Natural killer cell (primary cell): ENCODE results near the gene RPN2. TPM values are rescaled to one million over a fixed set of nuclear protein-coding genes. Genes with fewer than 3 reads are reported as not detected.

Experiments
- ATAC-seq, 3 donors: fragments of 150-1000 bp in 2 of 3; fragments of 200-7000 bp in 1 of 3; cut with Tn5 transposase; 1 replicate in 1 of 3; 2 replicates in 2 of 3; pipeline ENCODE4 v1.10.0; 2021; ENCODE audit warnings: mild to moderate bottlenecking in 2 of 3, moderate library complexity in 2 of 3
- DNase-seq, 2 donors: peaks; one replicate each; pipeline versions ENCODE4 v3.0.0 to v3.0.0-alpha.2; 2013 to 2021; ENCODE audit warnings: mixed read lengths in 1 of 2
- H3K27ac ChIP-seq: one replicate; pipeline ENCODE4 v1.5.1; 2013; ENCODE audit warnings: mild to moderate bottlenecking, low read length
- H3K27me3 ChIP-seq: one replicate; pipeline ENCODE4 v1.6.1; 2013; ENCODE audit warnings: low read length; ENCODE audit not compliant: control insufficient read depth, insufficient read depth
- H3K36me3 ChIP-seq: one replicate; pipeline ENCODE4 v1.6.1; 2013; ENCODE audit warnings: low read length; ENCODE audit not compliant: control insufficient read depth, insufficient read depth
- H3K4me1 ChIP-seq: one replicate; pipeline ENCODE4 v1.6.1; 2013; ENCODE audit warnings: low read length; ENCODE audit not compliant: control insufficient read depth, insufficient read depth
- H3K4me3 ChIP-seq: one replicate; pipeline ENCODE4 v1.5.1; 2013; ENCODE audit warnings: low read length
- H3K9me3 ChIP-seq: one replicate; pipeline ENCODE4 v1.6.1; 2013; ENCODE audit warnings: low read length; ENCODE audit not compliant: control insufficient read depth, insufficient read depth
- H3K27ac Mint-ChIP-seq, 2 donors: one replicate each; pipeline ENCODE4 v1.8.0; 2022; ENCODE audit warnings: mild to moderate bottlenecking in 2 of 2, mixed read lengths in 2 of 2, moderate library complexity in 1 of 2
- H3K27me3 Mint-ChIP-seq, 2 donors: one replicate each; pipeline ENCODE4 v1.8.0; 2022; ENCODE audit warnings: low read depth in 2 of 2, mixed read lengths in 2 of 2
- H3K36me3 Mint-ChIP-seq: one replicate; pipeline ENCODE4 v1.8.0; 2022; ENCODE audit warnings: mixed read lengths
- H3K4me1 Mint-ChIP-seq, 2 donors: one replicate each; pipeline ENCODE4 v1.8.0; 2022; ENCODE audit warnings: mixed read lengths in 2 of 2
- H3K4me3 Mint-ChIP-seq: one replicate; pipeline ENCODE4 v1.8.0; 2022; ENCODE audit warnings: mild to moderate bottlenecking, moderate library complexity, mixed read lengths
- H3K9me3 Mint-ChIP-seq, 2 donors: one replicate each; pipeline ENCODE4 v1.8.0; 2022; ENCODE audit warnings: mixed read lengths in 2 of 2
- CTCF ChIP-seq: fragments of 200-600 bp; IDR thresholded peaks from one replicate; pipeline ENCODE4 v1.8.0; 2022; ENCODE audit warnings: antibody characterized with exemption
- WGBS: methylation state at CpG from one replicate; pipeline ENCODE4 v1.1.7; 2013; ENCODE audit warnings: missing lambda C conversion rate; ENCODE audit not compliant: insufficient coverage; 5-methylcytosine and 5-hydroxymethylcytosine counted together
- intact Hi-C: fragments of 100-400 bp; cut with micrococcal nuclease; formaldehyde crosslinking; loops from one replicate; pipeline ENCODE4 v1.14.2; 2022
- total RNA-seq, 4 donors: library from RNA; stranded (reverse); fragments of 120-200 nt in 1 of 4; gene quantifications; one replicate each; pipeline versions ENCODE4 v1.2.3 to v1.2.4, GENCODE V29; 2013 to 2022

RPN2 gene
- total RNA-seq, 3 donors from 2014 or later (not counting 1 experiment from before 2014, with no cell fraction given): 124 to 136 (median 125) TPM

DNA sequence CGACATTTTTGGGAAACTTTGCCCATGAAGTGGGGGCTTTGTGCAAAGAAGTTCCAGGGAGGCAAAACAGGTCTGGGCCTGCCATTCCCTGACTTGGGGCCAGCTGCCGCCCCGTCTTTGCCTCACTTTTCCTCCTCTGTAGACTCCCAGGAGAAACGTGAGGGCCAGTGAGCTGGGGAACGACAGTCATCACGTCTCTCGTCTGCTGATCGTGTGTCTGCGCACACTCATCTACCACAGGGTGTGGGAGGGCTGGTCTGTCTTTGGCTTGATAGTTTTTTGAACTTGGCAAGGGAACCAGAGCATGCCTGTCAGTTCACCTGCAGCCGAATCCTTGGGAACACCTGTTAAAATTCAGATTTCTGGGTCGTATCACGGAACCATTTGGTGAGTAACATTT is 74.0 kb downstream of the RPN2 start:
- no peak overlapping the region for H3K4me3 ChIP-seq
- H3K9me3 Mint-ChIP-seq: no peaks in the 10 kb centered on the region
- H3K36me3 ChIP-seq: no peaks in the 10 kb centered on the region
- no peak overlapping the region for H3K27ac Mint-ChIP-seq
- no peak for DNase-seq
- ATAC-seq: no peak
- no peak overlapping the region for H3K4me3 Mint-ChIP-seq
- no peaks in the 10 kb centered on the region for H3K4me1 Mint-ChIP-seq
- no peaks in the 10 kb centered on the region for H3K27me3 Mint-ChIP-seq
- WGBS: 94% methylated on average over 12 of the region's 12 CpGs
- no peaks in the 10 kb centered on the region for H3K36me3 Mint-ChIP-seq
- H3K27ac ChIP-seq: no peak overlapping the region
- H3K9me3 ChIP-seq: no peaks in the 10 kb centered on the region
- no peaks in the 10 kb centered on the region for H3K27me3 ChIP-seq
- no peak for TF ChIP-seq CTCF
- no peaks in the 10 kb centered on the region for H3K4me1 ChIP-seq
- intact Hi-C loops: no loop called here

- intact Hi-C loops: no loop called here
- no peak for ATAC-seq
- H3K27me3 ChIP-seq: no peaks in the 10 kb centered on the region
These were observed 75.2 kb downstream of the RPN2 start for GRCh38 chr20:37254114-37254878.

DNA sequence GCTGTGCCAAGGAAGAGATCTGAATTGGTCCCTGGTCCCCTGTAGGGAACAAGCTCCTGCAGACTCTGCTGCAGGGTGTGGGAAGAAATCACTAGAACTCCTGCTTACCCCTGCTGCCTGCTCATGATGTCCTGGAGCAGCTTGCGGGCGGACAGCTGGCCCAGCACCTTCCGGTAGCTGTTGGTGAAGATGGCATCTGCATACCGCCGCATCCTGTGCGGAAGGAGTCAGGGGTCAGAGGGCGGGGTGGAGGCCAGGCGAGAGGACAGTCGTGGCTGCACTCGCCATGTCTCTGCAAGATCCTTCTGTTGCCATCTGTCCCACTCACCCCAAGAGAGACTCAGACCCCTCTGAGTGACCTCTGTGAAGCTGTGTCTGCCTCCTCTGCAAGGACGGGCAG is 77.2 kb downstream of the RPN2 start:
- 94% methylated on average over 11 of the region's 11 CpGs for WGBS
- peaks cover 8 to 10% of the 10 kb centered on the region in 2 donors for H3K27me3 Mint-ChIP-seq
- Histone ChIP-seq H3K4me3 (no peak overlapping the region), H3K36me3 (no peaks in the 10 kb centered on the region), H3K27ac (no peak overlapping the region), H3K4me1 (no peaks in the 10 kb centered on the region), H3K9me3 (no peaks in the 10 kb centered on the region), H3K27me3 (no peaks in the 10 kb centered on the region)
- TF ChIP-seq CTCF: no peak
- intact Hi-C loops: no loop called here
- H3K4me3 Mint-ChIP-seq: no peak overlapping the region
- no peaks in the 10 kb centered on the region for H3K36me3 Mint-ChIP-seq
- no peak overlapping the region for H3K27ac Mint-ChIP-seq
- ATAC-seq (no peak), DNase-seq (no peak)
- H3K9me3 Mint-ChIP-seq: no peaks in the 10 kb centered on the region
- H3K4me1 Mint-ChIP-seq: no peaks in the 10 kb centered on the region

More at GRCh38 chr20:37254114-37254878, 75.2 kb downstream of the RPN2 start:
- peaks cover 2% of the 10 kb centered on the region in 2 donors for H3K27me3 Mint-ChIP-seq
- H3K4me3 Mint-ChIP-seq: no peak overlapping the region
- no peaks in the 10 kb centered on the region for H3K9me3 ChIP-seq
- DNase-seq: no peak
- H3K4me1 Mint-ChIP-seq: no peaks in the 10 kb centered on the region
- no peak overlapping the region for H3K4me3 ChIP-seq
- WGBS: 74% methylated on average over 6 of the region's 7 CpGs
- no peaks in the 10 kb centered on the region for H3K9me3 Mint-ChIP-seq
- no peaks in the 10 kb centered on the region for H3K36me3 ChIP-seq
- no peak for TF ChIP-seq CTCF
- H3K36me3 Mint-ChIP-seq: no peaks in the 10 kb centered on the region
- H3K27ac Mint-ChIP-seq: no peak overlapping the region
- no peak overlapping the region for H3K27ac ChIP-seq
- no peaks in the 10 kb centered on the region for H3K4me1 ChIP-seq

GRCh38 chr20:37257530-37257929 is 78.4 kb downstream of the RPN2 start:
- Mint-ChIP-seq H3K4me1 (no peaks in the 10 kb centered on the region), H3K9me3 (no peaks in the 10 kb centered on the region), H3K27ac (no peak overlapping the region), H3K4me3 (no peak overlapping the region), H3K36me3 (no peaks in the 10 kb centered on the region), H3K27me3 (peaks cover 8 to 10% of the 10 kb centered on the region in 2 donors)
- H3K27ac ChIP-seq: no peak overlapping the region
- H3K9me3 ChIP-seq: no peaks in the 10 kb centered on the region
- WGBS: 94% methylated on average over 2 of the region's 2 CpGs
- no peak for DNase-seq
- ATAC-seq: no peak
- H3K36me3 ChIP-seq: no peaks in the 10 kb centered on the region
- TF ChIP-seq CTCF: no peak
- no peaks in the 10 kb centered on the region for H3K4me1 ChIP-seq
- no peaks in the 10 kb centered on the region for H3K27me3 ChIP-seq
- no peak overlapping the region for H3K4me3 ChIP-seq
- intact Hi-C loops: no loop called here
